Pancreas (tissue), 10 donors: ENCODE data around the gene PLD6. TPM values are rescaled to one million over a fixed set of nuclear protein-coding genes. Genes with fewer than 3 reads are reported as not detected.

ENCODE experiments used
- ATAC-seq, 4 donors: fragments of 200-7000 bp; cut with Tn5 transposase; one replicate each; pipeline versions ENCODE4 v1.8.0 to v1.9.1; 2020; ENCODE audit warnings: mild to moderate bottlenecking in 4 of 4, moderate library complexity in 4 of 4
- DNase-seq, 6 donors: peaks; one replicate each; pipeline ENCODE4 v3.0.0-alpha.2; 2020
- FAIRE-seq: peaks from 2 replicates; lab custom pipeline; 2012; peaks lifted over from hg19 to GRCh38; lab: Jason Lieb, UNC
- H3K27ac ChIP-seq, 4 donors: fragments of 200-600 bp; sonication (generic); 1 replicate in 3 of 4; 2 replicates in 1 of 4; pipeline versions ENCODE4 v1.5.0 to v1.8.0; 2020
- H3K27me3 ChIP-seq, 4 donors: fragments of 200-600 bp; one replicate each; pipeline ENCODE4 v1.8.0; 2021
- H3K36me3 ChIP-seq, 3 donors: fragments of 200-600 bp; sonication (generic) in 1 of 3; one replicate each; pipeline versions ENCODE4 v1.5.0 to v1.8.0; 2020 to 2021
- H3K4me1 ChIP-seq, 3 donors: fragments of 200-600 bp; one replicate each; pipeline ENCODE4 v1.8.0; 2021
- H3K4me3 ChIP-seq, 4 donors: fragments of 200-600 bp; sonication (generic) in 2 of 4; one replicate each; pipeline versions ENCODE4 v1.5.0 to v1.8.0; 2020 to 2021
- H3K9me3 ChIP-seq, 4 donors: fragments of 200-600 bp; one replicate each; pipeline ENCODE4 v1.8.0; 2021
- WGBS, 2 donors: extraction: QIAGEN DNeasy Blood & Tissue Kit; methylation state at CpG; one replicate each; pipeline ENCODE4 v1.1.7; 2013; 5-methylcytosine and 5-hydroxymethylcytosine counted together
- intact Hi-C, 3 donors: fragments of 100-400 bp; cut with DNase I; formaldehyde crosslinking; loops; one replicate each; pipeline versions ENCODE4 v1.11.1 to v1.14.2; 2022
- polyA plus RNA-seq, 2 donors: library from polyadenylated mRNA; stranded (reverse); fragments of 200-250 nt; gene quantifications; one replicate each; pipeline ENCODE4 v1.2.3, GENCODE V29; 2013
- total RNA-seq, 6 donors: library from RNA; stranded (reverse); fragmentation: NEBNext Ultra II Directional in 4 of 6; extraction: Animal tissue kit (Norgen Biotek cat#: 25700) in 4 of 6; gene quantifications; one replicate each; pipeline versions ENCODE4 v1.2.1 to v1.2.4, GENCODE V29; 2021 to 2023
- TF ChIP-seq, protein P1 (sequence below), 4 donors: fragments of 200-600 bp; sonication (generic) in 3 of 4; IDR thresholded peaks; one replicate each; pipeline versions ENCODE4 v1.5.0 to v1.8.0; 2021; ENCODE audit warnings: antibody characterized with exemption in 4 of 4
- donor health status: healthy with polysubstance abuse.
- donor health status: DM: no; HTN: no; CAD: no; lungs with moderate emphysema.
- donor health status: DM: no; HTN: no; CAD: no.
- donor health status: control.
- donor health status: control.
- donor health status: Bipolar disorder and iron deficiency.
- donor health status: DM: yes; HTN: yes; CAD: no.
- donor health status: DM: no; HTN: no; CAD: no.
- donor health status: DM: no; HTN: no; CAD: no.
- donor health status: DM: yes; HTN: yes; CAD: no.

The PLD6 gene
- total and polyA plus RNA-seq, 8 donors: 1.5 to 3.4 (median 2.4) TPM

- 92 to 94% methylated on average over 8 of the region's 8 CpGs for WGBS, 2 donors
- Histone ChIP-seq H3K27me3 (no peaks in the 10 kb centered on the region), H3K27ac (no peak overlapping the region), H3K9me3 (no peaks in the 10 kb centered on the region), H3K4me3 (no peak overlapping the region), H3K36me3 (no peaks in the 10 kb centered on the region), H3K4me1 (peaks cover 0 to 13% (median 11%) of the 10 kb centered on the region in 3 donors)
- ATAC-seq: no peak
- intact Hi-C loops: no loop called here
- FAIRE-seq: no peak
- DNase-seq: no peak
- TF ChIP-seq, protein P1, sequence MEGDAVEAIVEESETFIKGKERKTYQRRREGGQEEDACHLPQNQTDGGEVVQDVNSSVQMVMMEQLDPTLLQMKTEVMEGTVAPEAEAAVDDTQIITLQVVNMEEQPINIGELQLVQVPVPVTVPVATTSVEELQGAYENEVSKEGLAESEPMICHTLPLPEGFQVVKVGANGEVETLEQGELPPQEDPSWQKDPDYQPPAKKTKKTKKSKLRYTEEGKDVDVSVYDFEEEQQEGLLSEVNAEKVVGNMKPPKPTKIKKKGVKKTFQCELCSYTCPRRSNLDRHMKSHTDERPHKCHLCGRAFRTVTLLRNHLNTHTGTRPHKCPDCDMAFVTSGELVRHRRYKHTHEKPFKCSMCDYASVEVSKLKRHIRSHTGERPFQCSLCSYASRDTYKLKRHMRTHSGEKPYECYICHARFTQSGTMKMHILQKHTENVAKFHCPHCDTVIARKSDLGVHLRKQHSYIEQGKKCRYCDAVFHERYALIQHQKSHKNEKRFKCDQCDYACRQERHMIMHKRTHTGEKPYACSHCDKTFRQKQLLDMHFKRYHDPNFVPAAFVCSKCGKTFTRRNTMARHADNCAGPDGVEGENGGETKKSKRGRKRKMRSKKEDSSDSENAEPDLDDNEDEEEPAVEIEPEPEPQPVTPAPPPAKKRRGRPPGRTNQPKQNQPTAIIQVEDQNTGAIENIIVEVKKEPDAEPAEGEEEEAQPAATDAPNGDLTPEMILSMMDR (IDR thresholded peaks at IDR 0.05): no peak
Measured at GRCh38 chr17:17201907-17202306, 4.2 kb downstream of the PLD6 start.

- TF ChIP-seq, protein P1 (IDR thresholded peaks at IDR 0.05): no peak
- Histone ChIP-seq H3K36me3 (no peaks in the 10 kb centered on the region), H3K9me3 (no peaks in the 10 kb centered on the region), H3K4me1 (peaks cover 0 to 13% (median 11%) of the 10 kb centered on the region in 3 donors), H3K4me3 (no peak overlapping the region), H3K27me3 (no peaks in the 10 kb centered on the region), H3K27ac (no peak overlapping the region)
- FAIRE-seq (no peak), ATAC-seq (no peak), DNase-seq (no peak)
- WGBS, 2 donors: 81 to 82% methylated on average over 10 of the region's 10 CpGs
- intact Hi-C loops: no loop called here
Measured at GRCh38 chr17:17201271-17201670, 4.9 kb downstream of the PLD6 start.

GRCh38 chr17:17200831-17201230 lies 5.3 kb downstream of the PLD6 start:
- TF ChIP-seq, protein P1 (IDR thresholded peaks at IDR 0.05): no peak
- FAIRE-seq: no peak
- Histone ChIP-seq H3K27me3 (no peaks in the 10 kb centered on the region), H3K27ac (no peak overlapping the region), H3K9me3 (no peaks in the 10 kb centered on the region), H3K4me3 (no peak overlapping the region), H3K36me3 (no peaks in the 10 kb centered on the region), H3K4me1 (peaks cover 0 to 13% (median 11%) of the 10 kb centered on the region in 3 donors)
- WGBS, 2 donors: 68 to 83% methylated on average over 5 of the region's 5 CpGs
- intact Hi-C loops: no loop called here
- ATAC-seq: no peak
- no peak for DNase-seq

DNA sequence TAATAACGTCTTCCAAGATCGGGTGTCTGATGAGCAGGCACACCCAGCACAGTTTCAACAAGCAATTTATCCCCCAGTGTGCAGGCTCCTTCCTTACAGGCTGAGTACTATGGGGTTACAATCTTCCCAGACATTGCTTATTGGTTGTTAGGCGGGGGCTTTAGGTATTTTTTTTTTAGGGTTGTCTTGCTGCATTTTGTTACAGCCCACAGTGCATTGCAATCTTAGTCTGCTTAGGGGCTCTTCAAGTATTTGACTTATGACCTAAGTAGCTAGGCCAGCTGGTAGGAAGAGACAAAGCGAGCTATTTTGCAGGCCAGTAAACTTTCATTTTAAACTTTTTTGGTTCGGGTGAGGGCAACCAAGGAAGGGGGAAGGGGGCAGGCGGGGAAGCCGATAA lies 5.8 kb downstream of the PLD6 start:
- DNase-seq: no peak
- Histone ChIP-seq H3K9me3 (no peaks in the 10 kb centered on the region), H3K27me3 (no peaks in the 10 kb centered on the region), H3K4me3 (no peak overlapping the region), H3K27ac (no peak overlapping the region), H3K4me1 (peaks cover 0 to 13% (median 11%) of the 10 kb centered on the region in 3 donors), H3K36me3 (no peaks in the 10 kb centered on the region)
- ATAC-seq: no peak
- 85 to 88% methylated on average over 7 of the region's 7 CpGs for WGBS, 2 donors
- intact Hi-C loops: no loop called here
- TF ChIP-seq, protein P1 (IDR thresholded peaks at IDR 0.05): no peak
- FAIRE-seq: no peak

DNA sequence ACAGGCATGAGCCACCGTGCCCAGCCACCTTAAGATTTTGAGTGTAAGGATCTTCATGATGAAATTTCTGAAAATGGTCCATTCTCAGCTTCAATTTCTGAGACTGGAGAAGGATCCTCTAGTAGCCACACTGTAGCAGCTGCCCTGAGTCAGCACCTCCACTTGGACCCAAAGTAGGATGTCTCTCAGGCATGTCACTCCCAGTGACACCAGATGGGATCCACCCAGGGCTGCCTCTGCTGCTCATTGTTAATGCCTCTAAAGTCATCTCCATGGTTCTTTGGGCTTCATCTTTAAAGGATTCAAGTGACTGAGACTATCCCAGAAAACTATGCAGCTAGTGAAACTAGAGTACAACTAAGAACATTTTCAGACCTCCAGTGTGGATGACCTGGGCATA lies 7.9 kb downstream of the PLD6 start:
- Histone ChIP-seq H3K27ac (no peak overlapping the region), H3K9me3 (no peaks in the 10 kb centered on the region), H3K27me3 (no peaks in the 10 kb centered on the region), H3K4me1 (no peaks in the 10 kb centered on the region), H3K36me3 (no peaks in the 10 kb centered on the region), H3K4me3 (no peak overlapping the region)
- FAIRE-seq (no peak), ATAC-seq (no peak), DNase-seq (no peak)
- WGBS, 2 donors: 93 to 100% methylated on average over 1 of the region's 1 CpG
- TF ChIP-seq, protein P1 (IDR thresholded peaks at IDR 0.05): no peak
- intact Hi-C loops: no loop called here
